Stimulated activated CD4-positive, alpha-beta T cell treated with anti-CD3 and anti-CD28 coated beads, TNF-alpha, amount 100 ng/mL, for 24 hours (primary cell): ENCODE measurements around the gene MRC1.

ENCODE experiments used
- DNase-seq, 3 experiments: peaks; one replicate each; pipeline ENCODE4 v3.0.0-alpha.2; 2020; ENCODE audit warnings: low read depth in 3 of 3

Gene MRC1

DNA sequence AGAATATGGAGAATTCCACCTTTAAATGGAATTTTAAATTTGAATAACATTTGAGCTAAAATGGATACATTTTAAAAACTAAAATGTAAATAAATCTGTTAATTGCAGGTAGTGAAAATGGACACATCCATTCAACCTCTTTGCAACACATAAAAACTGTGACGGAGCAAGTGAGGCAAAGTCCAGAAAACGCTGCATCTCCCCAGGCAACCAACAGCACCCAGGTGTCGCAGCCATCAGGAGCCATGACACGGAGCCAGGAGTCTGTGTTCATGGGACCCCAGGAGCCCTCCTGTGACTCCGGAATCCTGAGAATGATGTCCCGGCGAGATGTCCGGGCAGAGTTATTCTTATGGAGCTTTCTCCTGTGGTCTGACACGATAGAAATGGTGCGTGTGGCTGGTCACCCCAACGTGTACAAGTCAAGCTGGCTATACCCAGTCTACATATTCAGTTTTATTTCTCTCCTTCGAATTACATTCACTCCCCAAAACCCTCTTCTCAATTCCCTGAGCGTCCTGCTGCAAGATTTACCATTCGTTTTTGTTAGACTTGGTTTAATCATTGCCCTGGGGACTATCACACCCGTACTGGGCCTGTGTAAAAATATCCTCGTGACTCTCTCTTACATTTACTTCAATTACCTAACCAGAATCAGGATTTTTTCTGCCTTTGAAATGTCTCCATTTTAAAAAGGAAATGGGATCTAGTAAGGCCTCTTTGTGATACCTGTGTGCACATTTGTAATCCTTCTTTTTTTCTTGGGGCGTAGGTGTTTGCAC is 13.1 kb upstream of the MRC1 start:
- no peak for DNase-seq

DNA sequence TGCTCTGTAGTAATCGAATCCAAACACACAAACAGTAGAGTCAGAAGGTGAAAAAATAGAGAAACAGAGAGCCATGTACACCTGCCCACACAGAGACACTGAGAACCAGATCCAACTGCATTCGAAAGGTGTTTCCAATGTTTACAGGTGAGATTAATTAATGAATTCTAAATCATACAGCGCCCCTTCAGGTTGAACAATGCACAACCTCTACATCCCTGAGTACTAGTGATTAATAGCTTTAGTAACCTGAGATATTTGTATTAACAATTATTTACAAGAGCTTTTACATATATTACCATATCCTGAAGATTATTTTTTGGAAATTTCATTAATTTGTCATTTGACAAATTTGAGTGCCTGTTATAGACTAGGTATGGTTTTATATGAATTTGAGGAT is 7.6 kb upstream of the MRC1 start:
- DNase-seq, result no peak

GRCh38 chr10:17802350-17802749 is 6.8 kb upstream of the MRC1 start:
- no peak for DNase-seq

- no peak for DNase-seq
Observed at GRCh38 chr10:17802976-17803375, 6.2 kb upstream of the MRC1 start.

GRCh38 chr10:17805330-17805729 is 3.8 kb upstream of the MRC1 start:
- DNase-seq, result no peak

DNA sequence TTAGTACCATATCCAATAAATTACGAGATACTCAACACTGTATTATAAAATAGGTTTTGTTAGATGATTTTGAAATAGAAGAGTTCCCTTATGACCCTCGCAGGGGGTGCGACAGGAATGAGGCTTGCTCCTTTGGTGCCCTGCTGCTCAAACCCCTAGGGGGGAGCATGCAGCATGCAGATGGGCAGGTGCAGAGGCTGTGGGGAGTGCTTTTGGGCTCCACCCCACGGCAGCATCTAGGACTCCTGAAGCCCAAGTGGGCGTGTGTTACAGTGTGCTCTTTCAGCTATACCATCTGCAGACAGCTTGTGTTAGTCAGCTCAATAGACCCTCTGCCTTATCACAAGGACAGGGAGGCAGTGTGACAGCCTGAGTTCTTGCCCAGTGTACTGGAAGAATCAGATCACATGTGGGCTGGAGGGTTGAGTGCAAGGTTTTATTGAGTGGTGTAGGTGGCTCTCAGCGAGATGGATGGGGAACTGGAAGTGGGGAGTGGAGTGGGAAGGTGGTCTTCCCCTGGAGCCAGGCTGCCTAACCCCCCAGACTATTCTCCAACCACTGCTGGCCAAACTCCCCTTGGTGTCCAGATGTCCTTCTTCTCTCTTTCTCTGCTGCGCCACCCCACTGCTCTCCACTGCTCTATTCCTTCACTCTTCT is 3.1 kb upstream of the MRC1 start:
- peak in 1 of 3 experiments; percentile 9 for DNase-seq

- DNase-seq, result no peak
Observed at GRCh38 chr10:17811146-17811865, 2.2 kb downstream of the MRC1 start.

DNA sequence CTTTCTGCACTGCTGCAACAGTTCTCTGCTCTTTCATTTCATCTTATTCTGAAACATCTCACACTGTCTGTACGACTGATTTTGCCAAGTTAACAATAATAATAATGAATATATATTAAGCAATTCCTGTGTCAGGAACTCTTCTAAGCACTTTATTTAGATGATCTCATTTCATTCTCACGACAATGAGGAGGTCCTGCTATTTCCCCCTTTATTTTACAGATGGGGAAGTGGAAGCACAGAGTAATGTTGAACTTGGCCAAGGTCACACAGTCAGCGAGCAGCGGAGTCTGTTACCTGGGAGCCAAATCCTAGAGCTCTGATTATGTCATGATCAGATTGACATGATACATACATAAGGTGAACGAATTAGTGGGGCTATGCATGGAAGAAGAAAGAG is 5.8 kb downstream of the MRC1 start:
- no peak for DNase-seq

GRCh38 chr10:17816199-17816598 is 7.1 kb downstream of the MRC1 start:
- no peak for DNase-seq

GRCh38 chr10:17817316-17817715 is 8.2 kb downstream of the MRC1 start:
- no peak for DNase-seq

- no peak for DNase-seq
Observed at GRCh38 chr10:17817790-17818189, 8.6 kb downstream of the MRC1 start.

DNA sequence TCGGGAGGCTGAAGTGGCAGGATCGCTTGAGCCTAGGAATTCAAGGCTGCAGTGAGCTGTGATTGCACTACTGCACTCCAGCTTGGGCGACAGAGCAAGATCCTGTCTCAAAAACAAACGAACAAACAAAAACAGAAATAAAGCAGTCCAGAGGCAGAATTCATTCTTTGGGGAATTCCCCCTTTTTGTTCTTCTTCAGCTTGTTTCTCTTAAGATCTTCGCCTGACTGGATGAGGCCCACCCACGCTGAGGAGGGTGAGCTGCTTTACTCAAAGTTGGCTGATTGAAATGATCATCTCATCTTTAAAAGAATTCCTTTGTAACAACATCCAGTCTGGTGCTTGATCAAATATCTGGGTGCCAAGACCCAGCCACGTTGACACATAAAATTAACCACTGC is 10.7 kb downstream of the MRC1 start:
- no peak for DNase-seq

GRCh38 chr10:17820943-17821342 is 11.8 kb downstream of the MRC1 start:
- no peak for DNase-seq

DNA sequence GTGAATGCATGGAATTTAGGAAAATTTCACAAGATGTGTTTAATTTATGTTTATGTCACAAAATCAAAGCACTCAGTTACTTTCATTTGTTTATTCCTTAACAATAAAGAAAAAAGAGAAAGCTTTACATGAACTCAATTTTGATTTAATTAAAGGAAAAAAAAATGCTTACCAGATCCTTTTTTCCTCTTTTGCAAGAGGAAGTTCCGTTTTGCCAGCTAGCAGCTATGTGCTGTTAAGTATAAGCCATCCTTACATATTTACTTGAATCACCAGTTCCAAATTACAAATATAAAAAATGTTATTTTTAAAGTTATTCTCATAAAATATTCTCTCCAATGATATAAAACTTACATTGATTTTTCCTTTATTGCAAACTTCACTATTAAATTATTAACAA is 12.7 kb downstream of the MRC1 start:
- no peak for DNase-seq

DNA sequence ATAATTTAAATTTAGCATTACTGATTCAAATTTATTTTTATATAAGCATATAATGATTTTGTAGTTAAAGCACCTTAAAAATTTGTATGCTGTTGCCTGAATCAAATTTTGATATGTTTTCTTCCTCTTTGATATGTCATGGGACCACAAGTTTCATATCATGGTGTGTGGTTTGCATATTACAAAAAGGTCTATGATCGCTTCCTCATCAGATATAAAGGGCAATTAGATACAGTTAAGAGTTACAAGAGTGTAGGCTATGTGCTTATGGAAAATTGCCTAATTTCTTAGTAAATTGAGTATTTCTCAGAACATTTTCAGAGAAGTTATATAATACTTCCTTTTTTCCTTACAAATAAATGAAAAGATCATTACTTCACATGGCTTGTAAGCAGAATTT is 22.2 kb downstream of the MRC1 start:
- no peak for DNase-seq

GRCh38 chr10:17831896-17832295 is 22.7 kb downstream of the MRC1 start:
- no peak for DNase-seq

DNA sequence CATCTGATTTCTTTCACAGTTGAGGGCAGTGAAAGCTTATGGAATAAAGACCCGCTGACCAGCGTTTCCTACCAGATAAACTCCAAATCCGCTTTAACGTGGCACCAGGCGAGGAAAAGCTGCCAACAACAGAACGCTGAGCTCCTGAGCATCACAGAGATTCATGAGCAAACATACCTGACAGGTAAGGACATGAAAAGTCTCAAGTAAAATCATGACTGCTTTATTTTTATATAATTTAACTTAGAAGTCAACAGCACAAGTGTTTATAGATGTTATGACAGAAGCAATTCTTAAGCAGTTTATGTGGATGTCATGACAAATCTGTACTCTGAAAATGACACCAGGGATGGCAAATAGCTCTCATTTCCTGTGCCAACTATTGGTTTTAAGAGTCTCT is 24.5 kb downstream of the MRC1 start:
- DNase-seq, result no peak

DNA sequence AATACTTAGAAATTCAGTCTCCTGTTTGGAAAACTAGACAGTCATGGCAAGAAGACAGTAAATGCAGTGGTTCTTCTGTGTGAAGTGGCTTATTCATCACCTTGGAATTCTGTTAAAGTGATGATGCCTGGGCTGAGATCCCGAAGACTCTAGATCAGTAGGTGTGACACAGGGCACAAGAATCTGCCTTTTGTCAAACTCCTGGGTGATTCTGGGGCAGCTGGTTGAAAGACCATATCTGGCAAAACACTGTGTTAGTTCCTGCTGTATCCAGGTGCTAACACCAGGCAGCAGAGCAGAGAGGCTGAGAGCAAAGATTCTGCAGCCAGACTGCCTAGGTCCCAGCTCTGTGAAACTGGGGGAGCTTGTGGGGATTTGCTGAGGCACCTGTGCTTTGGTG is 26.5 kb downstream of the MRC1 start:
- DNase-seq, result no peak

DNA sequence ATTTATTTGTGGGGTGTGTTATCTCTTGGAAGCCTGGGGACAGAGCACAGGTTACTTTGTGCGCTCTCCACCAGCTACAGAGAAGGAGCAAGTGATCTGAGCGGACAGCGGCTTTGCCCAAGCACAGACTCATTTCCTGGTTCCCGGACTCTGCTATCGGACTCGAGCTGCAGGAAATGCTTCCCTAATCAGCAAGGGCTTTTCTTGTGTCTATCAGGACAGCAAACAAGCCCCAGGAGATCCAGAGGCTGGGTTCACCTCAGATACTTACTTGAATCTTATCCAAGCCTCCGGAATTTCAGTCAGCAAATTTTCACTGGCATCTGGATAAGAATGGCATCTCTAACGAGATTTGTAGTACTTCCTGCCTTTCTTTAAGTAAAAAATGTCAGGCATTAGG is 27.8 kb downstream of the MRC1 start:
- DNase-seq, result no peak

DNA sequence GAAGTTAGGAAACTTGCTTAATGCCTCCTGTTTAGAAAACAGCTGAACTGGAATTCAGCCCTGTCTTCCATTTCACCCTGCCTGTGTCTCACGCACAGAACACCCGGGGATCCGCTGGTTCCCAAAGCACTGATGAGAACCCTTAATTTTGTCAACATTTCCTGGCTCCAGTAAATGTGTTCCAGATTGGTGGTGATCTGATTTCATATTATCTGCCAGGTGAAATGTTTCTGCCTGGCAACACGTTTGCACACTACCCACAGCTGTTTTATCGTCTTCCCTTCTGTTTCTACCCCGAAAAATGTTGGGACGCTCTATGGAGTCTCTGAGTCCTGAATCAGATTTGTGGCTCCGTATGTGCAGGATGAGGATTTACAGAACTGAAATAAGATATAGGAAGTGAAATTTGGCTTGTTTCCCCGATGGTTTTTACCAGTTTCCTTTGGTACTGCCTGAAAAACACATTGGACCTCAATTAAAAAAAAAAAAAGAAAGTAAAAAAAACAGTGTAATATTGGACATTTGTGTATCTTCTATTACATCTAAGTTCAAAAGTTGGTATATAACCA is 29.0 kb downstream of the MRC1 start:
- no peak for DNase-seq

GRCh38 chr10:17841050-17841449 is 31.9 kb downstream of the MRC1 start:
- no peak for DNase-seq

- no peak for DNase-seq
Observed at GRCh38 chr10:17842641-17843040, 33.5 kb downstream of the MRC1 start.
